Stimulated activated naive CD4-positive, alpha-beta T cell (primary cell): ENCODE results near the gene FGFR2.

Experiments
- DNase-seq, 6 experiments: peaks; one replicate each; lab custom pipeline; 2025; lab: John Stamatoyannopoulos, UW

Gene FGFR2

DNA sequence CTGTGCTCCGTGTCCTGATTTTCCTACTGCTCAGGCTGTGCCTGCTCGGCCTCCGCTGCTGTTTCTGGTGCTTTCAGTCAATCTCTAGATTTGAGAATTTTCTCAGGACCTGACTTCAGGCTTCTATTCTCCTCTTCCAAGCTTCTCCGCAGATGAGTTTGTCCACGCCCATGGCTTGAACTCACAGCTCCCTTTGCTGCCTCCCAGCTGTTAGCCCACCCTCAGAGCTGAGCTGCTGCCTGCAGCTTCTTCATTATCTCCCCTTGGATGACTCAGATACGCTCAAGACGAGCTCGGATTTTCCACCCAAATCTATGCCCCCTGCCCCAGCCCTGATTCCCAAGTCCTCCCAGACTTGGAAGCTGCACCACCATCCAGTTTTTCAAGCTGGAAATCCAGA is 104.7 kb downstream of the FGFR2 start:
- DNase-seq = no peak

DNA sequence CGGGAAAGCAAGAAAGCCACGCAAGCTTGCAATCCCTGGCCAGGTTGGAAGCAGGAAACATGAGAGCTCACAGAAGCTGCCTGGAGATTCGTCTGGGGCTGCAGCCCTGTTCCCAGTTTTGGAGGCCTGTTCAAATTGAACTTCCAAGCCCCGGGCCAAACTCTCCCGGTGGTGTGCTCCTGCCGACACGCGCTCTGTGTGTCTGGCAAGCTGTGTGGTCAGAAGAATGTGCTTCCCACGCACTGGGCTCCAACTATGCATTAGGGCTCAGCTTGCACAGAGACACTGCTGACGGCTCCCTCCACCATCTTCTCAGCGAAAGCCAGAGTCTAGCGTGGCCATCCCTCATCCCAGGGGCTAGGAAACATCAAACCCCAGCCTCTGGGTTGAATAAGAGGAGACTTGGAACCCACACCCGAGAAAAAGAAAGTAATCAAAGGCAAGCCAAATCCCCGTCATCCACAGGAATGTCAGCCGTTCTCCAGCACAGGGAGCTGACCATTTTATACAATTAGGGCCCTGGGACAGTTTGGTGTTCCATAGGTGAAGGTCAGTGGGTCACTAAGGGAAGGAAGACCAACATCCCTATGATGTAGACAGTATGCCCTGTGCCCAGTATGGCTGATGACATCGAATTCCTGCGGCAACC is 107.2 kb downstream of the FGFR2 start:
- DNase-seq = no peak

GRCh38 chr10:121485436-121486139 is 112.7 kb downstream of the FGFR2 start:
- DNase-seq = no peak

- DNase-seq = no peak
Observed at GRCh38 chr10:121484816-121485215, 113.4 kb downstream of the FGFR2 start.

GRCh38 chr10:121484401-121484800 is 113.8 kb downstream of the FGFR2 start:
- DNase-seq = no peak

DNA sequence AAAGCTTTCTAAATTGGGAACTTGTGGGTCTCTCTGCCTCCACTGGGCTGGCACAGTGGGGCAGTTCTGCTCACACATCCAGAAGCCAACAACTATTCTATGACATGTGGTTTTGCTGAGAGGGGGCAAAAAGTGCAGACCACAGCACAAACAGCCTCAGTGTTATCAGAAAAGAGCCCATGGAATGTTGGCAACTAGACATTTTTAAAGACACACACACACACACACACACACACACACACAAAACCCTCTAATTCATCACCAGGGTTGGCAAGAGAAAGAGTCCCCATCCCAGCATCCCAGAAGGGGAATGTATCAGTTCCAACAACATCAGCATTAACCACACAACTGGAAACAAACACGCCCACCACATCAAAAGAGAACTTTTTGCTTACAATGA is 117.1 kb downstream of the FGFR2 start:
- no peak for DNase-seq

DNA sequence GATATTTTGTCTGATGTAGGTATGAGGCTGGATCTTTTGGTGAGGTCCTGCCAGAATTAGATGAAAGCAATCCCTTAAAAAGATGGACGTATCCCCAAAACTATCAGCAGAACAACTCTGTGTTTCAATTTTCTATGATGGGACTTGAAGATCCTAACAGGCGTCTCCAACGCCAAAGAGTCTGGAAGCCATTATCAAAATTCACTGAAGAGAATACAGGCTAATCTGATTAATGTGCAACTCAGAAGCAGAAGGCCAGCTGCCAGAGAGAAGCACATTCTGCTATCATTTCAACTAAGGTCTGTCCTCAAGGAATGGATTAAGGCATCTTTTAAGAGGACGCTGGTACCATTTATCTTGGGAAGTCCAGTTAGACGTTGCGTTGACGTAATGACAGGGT is 119.7 kb downstream of the FGFR2 start:
- no peak for DNase-seq

- DNase-seq = no peak
Observed at GRCh38 chr10:121469797-121470606, 128.2 kb downstream of the FGFR2 start.

- no peak for DNase-seq
Observed at GRCh38 chr10:121468726-121469125, 129.5 kb downstream of the FGFR2 start.

GRCh38 chr10:121466424-121466823 is 131.8 kb downstream of the FGFR2 start:
- no peak for DNase-seq

- no peak for DNase-seq
Observed at GRCh38 chr10:121465215-121465614, 133.0 kb downstream of the FGFR2 start.

- DNase-seq = no peak
Observed at GRCh38 chr10:121464517-121464916, 133.7 kb downstream of the FGFR2 start.

- DNase-seq = no peak
Observed at GRCh38 chr10:121462955-121463354, 135.3 kb downstream of the FGFR2 start.

DNA sequence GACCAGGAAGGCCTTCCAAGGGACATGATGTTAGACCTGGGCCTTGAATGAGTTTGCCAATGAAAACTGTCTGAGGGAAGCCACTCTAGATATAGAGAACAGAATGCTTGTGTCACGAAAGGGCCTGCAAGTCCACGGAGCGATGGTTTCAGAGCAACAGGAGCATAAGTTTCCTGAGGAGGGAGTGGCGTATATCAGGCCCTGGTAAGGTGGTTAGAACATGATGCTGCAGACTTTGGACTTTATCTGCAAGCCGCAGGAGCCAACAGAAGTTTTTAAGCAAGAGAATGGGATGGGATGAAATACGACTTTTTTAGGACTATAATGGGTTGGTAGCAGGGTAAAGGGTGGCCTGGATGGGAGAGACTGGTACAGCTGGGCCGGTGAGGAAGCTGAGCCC is 136.0 kb downstream of the FGFR2 start:
- DNase-seq = no peak

DNA sequence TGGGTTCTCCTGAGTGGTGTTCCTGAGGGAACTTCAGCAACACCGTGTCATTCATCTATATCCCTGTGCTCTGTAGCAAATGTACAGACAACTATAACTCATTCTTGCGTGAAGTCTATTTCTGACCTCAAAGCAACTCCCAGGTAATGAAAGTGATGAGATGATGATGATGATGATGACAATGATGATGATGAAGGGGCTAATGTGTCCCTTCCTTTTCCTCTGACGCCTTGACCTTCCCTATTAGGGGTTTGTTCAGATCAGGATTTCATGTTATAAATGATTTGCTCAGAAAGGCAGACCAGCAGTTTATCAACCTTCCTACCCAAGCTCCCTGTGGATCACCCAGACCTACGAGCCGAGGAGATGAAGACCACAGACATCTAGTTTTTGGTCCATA is 136.9 kb downstream of the FGFR2 start:
- DNase-seq = no peak

DNA sequence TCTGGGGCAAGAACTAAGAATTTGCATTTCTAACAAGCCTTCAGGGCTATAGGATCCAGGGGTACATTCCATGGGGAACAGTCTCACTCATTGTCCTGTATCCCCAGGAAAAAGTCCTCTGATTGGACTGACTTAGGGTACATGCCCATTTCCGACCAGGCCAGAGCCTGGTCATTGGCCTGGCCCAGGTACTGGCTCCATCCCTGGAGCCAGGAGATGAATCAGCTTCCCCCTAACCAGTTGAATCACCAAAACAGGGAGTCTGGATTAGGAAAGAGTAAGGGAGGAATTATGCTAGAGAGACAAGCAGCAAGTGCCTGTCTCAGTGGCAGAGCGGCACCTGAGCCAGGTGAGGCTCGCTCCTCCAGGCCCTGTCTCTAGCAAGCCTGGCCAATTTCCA is 137.5 kb downstream of the FGFR2 start:
- DNase-seq = no peak

DNA sequence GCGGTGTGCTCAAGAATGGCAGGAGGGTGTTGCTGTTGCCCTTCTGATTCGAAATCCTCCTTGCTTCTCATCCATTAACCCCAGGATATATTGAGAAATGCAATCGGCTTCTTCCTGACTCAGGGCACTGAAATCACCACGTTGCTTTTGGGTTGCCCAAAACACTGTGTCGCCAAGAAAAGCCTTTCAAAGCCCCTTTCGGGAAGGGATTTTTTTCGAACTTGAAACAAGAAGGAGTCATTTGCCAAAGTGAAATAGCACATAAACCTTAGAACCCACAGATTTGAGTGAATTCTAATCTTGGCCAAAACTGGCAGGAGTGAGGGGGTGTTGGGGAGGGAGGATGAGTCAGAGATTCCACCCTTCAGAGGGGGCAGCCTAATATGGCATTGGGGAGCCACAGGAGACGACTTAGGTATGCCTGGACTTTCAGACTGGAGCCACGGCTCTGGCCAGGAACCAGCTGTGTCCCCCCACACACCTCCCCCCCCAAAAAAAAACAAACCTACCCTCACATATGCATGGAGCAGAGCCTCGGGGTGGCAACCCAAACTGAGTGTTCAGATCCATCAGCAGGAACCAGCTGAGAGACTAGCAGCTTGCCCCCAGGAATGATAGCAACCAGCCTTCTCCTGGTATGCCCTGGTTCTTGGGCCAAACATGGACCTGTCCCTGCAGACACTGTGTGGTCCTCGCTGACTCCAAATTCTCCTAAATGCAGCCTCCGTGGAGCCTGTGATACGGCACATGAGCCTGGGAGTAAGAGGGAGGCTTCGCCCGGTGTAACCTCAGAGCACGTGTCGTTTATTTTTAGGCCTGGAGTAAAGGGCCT is 138.4 kb downstream of the FGFR2 start:
- no peak for DNase-seq

- DNase-seq = no peak
Observed at GRCh38 chr10:121459279-121459621, 139.0 kb downstream of the FGFR2 start.

DNA sequence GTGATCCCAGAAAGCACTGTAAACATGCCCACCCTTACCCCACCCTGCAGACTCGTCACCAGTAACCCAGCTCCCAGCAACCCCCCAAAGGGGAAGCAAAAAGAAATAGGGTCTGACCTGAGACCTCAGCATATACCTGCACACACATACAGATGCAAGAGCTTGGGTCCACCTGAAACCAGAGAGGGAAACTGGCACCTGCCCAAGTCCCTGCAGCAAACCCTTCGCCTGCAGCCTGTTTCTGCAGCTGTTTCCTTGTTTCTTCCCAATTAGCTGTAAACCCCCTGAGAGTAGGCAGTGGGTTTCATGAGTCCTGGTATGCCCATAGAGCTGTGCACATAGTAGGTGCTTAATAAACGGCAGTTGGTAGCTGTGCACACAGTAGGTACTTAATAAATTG is 140.5 kb downstream of the FGFR2 start:
- DNase-seq = no peak

DNA sequence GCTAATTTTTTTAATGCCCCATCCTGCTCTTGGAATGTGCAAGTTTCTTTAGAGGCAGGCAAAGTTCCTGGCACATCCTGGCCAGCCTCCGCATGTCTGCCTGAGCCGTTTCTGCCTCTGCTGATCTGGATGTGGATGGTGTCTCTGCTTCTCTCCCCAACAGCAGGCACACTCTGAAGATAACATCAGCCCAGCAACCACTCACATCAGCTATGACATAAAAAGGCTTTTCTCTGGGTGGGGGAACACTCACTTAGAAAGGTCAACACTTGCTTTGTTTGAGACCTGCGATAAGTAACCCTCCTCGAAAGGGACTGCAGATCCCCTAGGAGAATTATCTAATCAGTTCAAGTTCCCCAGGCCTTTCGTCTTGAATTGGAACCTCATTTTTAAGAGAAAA is 142.9 kb downstream of the FGFR2 start:
- no peak for DNase-seq

- no peak for DNase-seq
Observed at GRCh38 chr10:121454781-121455180, 143.5 kb downstream of the FGFR2 start.

GRCh38 chr10:121453160-121453559 is 145.1 kb downstream of the FGFR2 start:
- DNase-seq = no peak
